ENCODE data around the gene STIM2.

Gene STIM2

GRCh38 chr4:27068151-27068867 is 207.7 kb downstream of the STIM2 start:
- H3K27me3 Mint-ChIP-seq (ENCODE audit: low read depth): peaks cover 20% of the 10 kb centered on the region
- no peaks in the 10 kb centered on the region for H3K4me1 Mint-ChIP-seq

More at GRCh38 chr4:27068151-27068867, 207.7 kb downstream of the STIM2 start:
- H3K9me3 Mint-ChIP-seq: peaks cover 4% of the 10 kb centered on the region
- H3K27ac Mint-ChIP-seq: no peak overlapping the region
- H3K4me3 Mint-ChIP-seq: no peak overlapping the region
- H3K36me3 Mint-ChIP-seq (ENCODE audit: low read depth): no peaks in the 10 kb centered on the region
- TF ChIP-seq CTCF (IDR thresholded peaks at IDR 0.05; ENCODE audit: unreplicated experiment in 3 of 3): no peak
